Endothelial cell (in vitro differentiated cells): ENCODE measurements around the gene FAM193A. TPM values are rescaled to one million over a fixed set of nuclear protein-coding genes. Genes with fewer than 3 reads are reported as not detected.
A peak's percentile ranks its signal among the peaks of the same experiment; 100 is the strongest.

ENCODE experiments used
- DNase-seq: peaks from one replicate; pipeline ENCODE4 v3.0.0; 2021; ENCODE audit warnings: low spot score
- H3K27ac Mint-ChIP-seq: one replicate; pipeline ENCODE4 v1.8.0; 2021; ENCODE audit warnings: mixed read lengths, inconsistent platforms; ENCODE audit not compliant: unreplicated experiment
- H3K27me3 Mint-ChIP-seq: one replicate; pipeline ENCODE4 v1.8.0; 2021; ENCODE audit warnings: mild to moderate bottlenecking, moderate library complexity, mixed read lengths, inconsistent platforms; ENCODE audit not compliant: unreplicated experiment
- H3K36me3 Mint-ChIP-seq: one replicate; pipeline ENCODE4 v1.8.0; 2021; ENCODE audit warnings: mild to moderate bottlenecking, low read depth, mixed read lengths, inconsistent platforms; ENCODE audit not compliant: unreplicated experiment
- H3K4me1 Mint-ChIP-seq: one replicate; pipeline ENCODE4 v1.8.0; 2021; ENCODE audit warnings: mild to moderate bottlenecking, mixed read lengths, inconsistent platforms; ENCODE audit not compliant: unreplicated experiment
- H3K4me3 Mint-ChIP-seq: one replicate; pipeline ENCODE4 v1.8.0; 2021; ENCODE audit warnings: mild to moderate bottlenecking, mixed read lengths, inconsistent platforms; ENCODE audit not compliant: unreplicated experiment
- H3K9me3 Mint-ChIP-seq: one replicate; pipeline ENCODE4 v1.8.0; 2021; ENCODE audit warnings: mixed read lengths, inconsistent platforms; ENCODE audit not compliant: unreplicated experiment
- CTCF ChIP-seq: fragments of 200-600 bp; sonication (generic); IDR thresholded peaks from one replicate; pipeline ENCODE4 v1.5.0; 2021; ENCODE audit warnings: antibody characterized with exemption; ENCODE audit not compliant: unreplicated experiment
- total RNA-seq: library from RNA; stranded (reverse); fragmentation: NEBNext Ultra II Directional; extraction: Animal tissue kit (Norgen Biotek cat#: 25700); gene quantifications from one replicate; pipeline ENCODE4 v1.2.1, GENCODE V29; 2021; ENCODE audit not compliant: unreplicated experiment

Gene FAM193A
- total RNA-seq, 1 donor from 2014 or later: 33.7 TPM

DNA sequence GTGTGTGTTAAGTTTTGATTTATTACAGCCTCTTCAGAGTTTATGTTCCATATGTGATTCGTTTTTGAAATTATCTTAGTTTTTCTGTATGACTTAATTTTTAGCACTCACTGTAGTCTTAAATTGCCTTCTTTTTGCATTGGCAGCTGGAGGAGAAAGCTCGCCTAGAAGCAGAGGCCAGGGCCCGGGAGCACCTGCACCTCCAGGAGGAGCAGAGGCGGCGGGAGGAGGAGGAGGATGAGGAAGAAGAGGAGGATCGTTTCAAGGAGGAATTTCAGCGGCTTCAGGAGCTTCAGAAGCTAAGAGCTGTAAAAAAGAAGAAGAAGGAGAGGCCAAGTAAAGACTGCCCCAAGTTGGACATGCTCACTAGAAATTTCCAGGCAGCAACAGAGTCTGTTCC, 163.1 kb downstream of the FAM193A start:
- no peaks in the 10 kb centered on the region for H3K4me1 Mint-ChIP-seq
- no peaks in the 10 kb centered on the region for H3K9me3 Mint-ChIP-seq
- DNase-seq: no peak
- H3K27me3 Mint-ChIP-seq: peaks cover 5% of the 10 kb centered on the region
- TF ChIP-seq CTCF: no peak
- H3K4me3 Mint-ChIP-seq: peak overlapping the region; percentile 74
- peaks cover 40% of the 10 kb centered on the region for H3K36me3 Mint-ChIP-seq
- no peak overlapping the region for H3K27ac Mint-ChIP-seq

- peaks cover 40% of the 10 kb centered on the region for H3K36me3 Mint-ChIP-seq
- no peak for DNase-seq
- peaks cover 5% of the 10 kb centered on the region for H3K27me3 Mint-ChIP-seq
These were observed 163.6 kb downstream of the FAM193A start for GRCh38 chr4:2700031-2700430.

DNA sequence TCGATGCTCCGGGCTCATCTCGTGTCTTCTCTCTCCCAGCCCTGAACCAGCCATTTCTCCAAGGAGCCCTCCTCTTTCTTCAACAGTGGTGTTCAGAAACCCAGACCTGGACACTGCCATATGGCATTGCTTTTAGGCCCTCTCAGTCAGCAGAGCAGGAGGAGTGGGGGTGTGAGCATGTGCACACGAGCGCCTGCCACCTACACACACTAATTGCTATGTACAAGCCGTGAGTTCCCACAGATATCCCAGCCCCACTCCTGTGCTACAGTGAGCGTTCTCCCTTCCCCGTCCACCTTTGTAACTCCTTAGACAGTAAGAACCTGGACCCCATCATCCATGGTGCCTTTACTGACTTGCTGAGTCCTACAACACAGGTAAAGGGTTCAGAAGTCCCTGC, 165.9 kb downstream of the FAM193A start:
- Mint-ChIP-seq H3K27ac (no peak overlapping the region), H3K36me3 (peaks cover 33% of the 10 kb centered on the region), H3K4me3 (peak overlapping the region; percentile 58), H3K9me3 (no peaks in the 10 kb centered on the region), H3K4me1 (no peaks in the 10 kb centered on the region), H3K27me3 (peaks cover 3% of the 10 kb centered on the region)
- TF ChIP-seq CTCF: no peak
- no peak for DNase-seq

More at GRCh38 chr4:2700031-2700430, 163.6 kb downstream of the FAM193A start:
- no peak for TF ChIP-seq CTCF
- Mint-ChIP-seq H3K4me1 (no peaks in the 10 kb centered on the region), H3K9me3 (no peaks in the 10 kb centered on the region), H3K4me3 (peak overlapping the region; percentile 23), H3K27ac (no peak overlapping the region)

DNA sequence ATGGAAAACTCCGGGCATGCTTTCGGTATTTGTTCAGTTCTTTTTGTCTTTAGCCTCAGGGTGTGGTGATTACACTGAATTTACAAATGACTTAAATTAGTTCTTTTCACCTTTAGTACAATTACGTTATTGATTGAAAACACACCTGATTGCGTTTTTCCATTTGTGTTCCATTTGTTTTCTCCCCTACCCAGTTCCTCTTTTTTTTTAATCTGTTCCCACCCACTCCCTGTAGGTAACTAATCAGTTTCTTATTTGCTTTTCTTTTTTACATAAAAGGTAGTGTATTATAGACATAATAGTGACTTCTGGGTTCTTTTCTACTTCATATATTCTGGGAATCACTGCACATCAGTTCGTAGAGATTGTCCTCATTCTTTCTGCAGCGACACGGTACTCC, 166.3 kb downstream of the FAM193A start:
- Mint-ChIP-seq H3K4me3 (peak overlapping the region; percentile 58), H3K27me3 (peaks cover 3% of the 10 kb centered on the region), H3K4me1 (no peaks in the 10 kb centered on the region), H3K9me3 (no peaks in the 10 kb centered on the region), H3K36me3 (peaks cover 29% of the 10 kb centered on the region), H3K27ac (no peak overlapping the region)
- no peak for TF ChIP-seq CTCF
- DNase-seq: no peak

GRCh38 chr4:2712261-2712842, 175.9 kb downstream of the FAM193A start:
- peaks cover 4% of the 10 kb centered on the region for H3K27me3 Mint-ChIP-seq
- H3K4me3 Mint-ChIP-seq: no peak overlapping the region
- no peaks in the 10 kb centered on the region for H3K9me3 Mint-ChIP-seq
- peaks cover 24% of the 10 kb centered on the region for H3K4me1 Mint-ChIP-seq
- peak; percentile 33 for DNase-seq
- H3K36me3 Mint-ChIP-seq: peaks cover 21% of the 10 kb centered on the region
- TF ChIP-seq CTCF: peak; percentile 20
- H3K27ac Mint-ChIP-seq: no peak overlapping the region
